DOHH2 (cell line): Measurements from ENCODE around the gene MLLT3.

ENCODE experiments used
- H3F3A ChIP-seq: fragments of 200-600 bp; sonication (generic), shearing (Covaris generic); 2 replicates; pipeline ENCODE4 v1.6.0; 2016; ENCODE audit warnings: antibody characterized with exemption, mild to moderate bottlenecking; ENCODE audit not compliant: control insufficient read depth, insufficient read depth
- H3K27ac ChIP-seq: fragments of 200-600 bp; sonication (generic); 2 replicates; pipeline ENCODE4 v1.5.1; 2014; ENCODE audit warnings: low read depth, mild to moderate bottlenecking, low read length, moderate library complexity
- H3K27me3 ChIP-seq: fragments of 200-600 bp; sonication (generic); 2 replicates; pipeline ENCODE4 v1.6.1; 2014; ENCODE audit warnings: mild to moderate bottlenecking, low read length, mixed read lengths; ENCODE audit not compliant: control insufficient read depth
- H3K36me3 ChIP-seq: fragments of 200-600 bp; sonication (generic); 2 replicates; pipeline ENCODE4 v1.6.1; 2014; ENCODE audit warnings: mild to moderate bottlenecking, low read length, moderate library complexity, mixed read lengths; ENCODE audit not compliant: control insufficient read depth
- H3K4me1 ChIP-seq: fragments of 200-600 bp; sonication (generic); 2 replicates; pipeline ENCODE4 v1.6.1; 2014; ENCODE audit warnings: mild to moderate bottlenecking, low read length, mixed read lengths; ENCODE audit not compliant: control insufficient read depth
- H3K4me2 ChIP-seq: fragments of 200-600 bp; sonication (generic); 2 replicates; pipeline ENCODE4 v1.6.0; 2014; ENCODE audit warnings: mild to moderate bottlenecking, low read length, moderate library complexity
- H3K4me3 ChIP-seq: fragments of 200-600 bp; sonication (generic); 2 replicates; pipeline ENCODE4 v1.5.1; 2014; ENCODE audit warnings: mild to moderate bottlenecking, low read length, mixed read lengths
- H3K79me2 ChIP-seq: fragments of 200-600 bp; sonication (generic); 2 replicates; pipeline ENCODE4 v1.6.1; 2014; ENCODE audit warnings: mild to moderate bottlenecking, low read length, mixed read lengths; ENCODE audit not compliant: control insufficient read depth
- H3K9me2 ChIP-seq: fragments of 200-600 bp; sonication (generic); replicated peaks from 2 replicates; pipeline ENCODE4 v1.6.1; 2014; ENCODE audit warnings: mild to moderate bottlenecking, low read length, mixed read lengths; ENCODE audit not compliant: control insufficient read depth
- H3K9me3 ChIP-seq: fragments of 200-600 bp; sonication (generic); 2 replicates; pipeline ENCODE4 v1.6.1; 2014; ENCODE audit warnings: antibody characterized with exemption, low read length, mixed read lengths; ENCODE audit not compliant: control insufficient read depth, insufficient read depth
- H4K20me1 ChIP-seq: fragments of 200-600 bp; sonication (generic); 2 replicates; pipeline ENCODE4 v1.6.0; 2014; ENCODE audit warnings: low read depth, mild to moderate bottlenecking, antibody characterized with exemption, low read length, moderate library complexity; ENCODE audit not compliant: control insufficient read depth, insufficient read depth
- EZH2phosphoT487 ChIP-seq: fragments of 200-600 bp; sonication (generic); IDR thresholded peaks from 2 replicates; pipeline ENCODE4 v1.6.1; 2017; ENCODE audit warnings: borderline replicate concordance, mild to moderate bottlenecking, antibody characterized with exemption, low read length, moderate library complexity, mixed read lengths
- TF ChIP-seq, protein P1 (sequence below): fragments of 200-600 bp; sonication (generic); IDR thresholded peaks from one replicate; pipeline ENCODE4 v1.5.1; 2014; ENCODE audit warnings: antibody characterized with exemption, mild to moderate bottlenecking, low read depth, low read length; ENCODE audit not compliant: poor library complexity, severe bottlenecking

The MLLT3 gene

DNA sequence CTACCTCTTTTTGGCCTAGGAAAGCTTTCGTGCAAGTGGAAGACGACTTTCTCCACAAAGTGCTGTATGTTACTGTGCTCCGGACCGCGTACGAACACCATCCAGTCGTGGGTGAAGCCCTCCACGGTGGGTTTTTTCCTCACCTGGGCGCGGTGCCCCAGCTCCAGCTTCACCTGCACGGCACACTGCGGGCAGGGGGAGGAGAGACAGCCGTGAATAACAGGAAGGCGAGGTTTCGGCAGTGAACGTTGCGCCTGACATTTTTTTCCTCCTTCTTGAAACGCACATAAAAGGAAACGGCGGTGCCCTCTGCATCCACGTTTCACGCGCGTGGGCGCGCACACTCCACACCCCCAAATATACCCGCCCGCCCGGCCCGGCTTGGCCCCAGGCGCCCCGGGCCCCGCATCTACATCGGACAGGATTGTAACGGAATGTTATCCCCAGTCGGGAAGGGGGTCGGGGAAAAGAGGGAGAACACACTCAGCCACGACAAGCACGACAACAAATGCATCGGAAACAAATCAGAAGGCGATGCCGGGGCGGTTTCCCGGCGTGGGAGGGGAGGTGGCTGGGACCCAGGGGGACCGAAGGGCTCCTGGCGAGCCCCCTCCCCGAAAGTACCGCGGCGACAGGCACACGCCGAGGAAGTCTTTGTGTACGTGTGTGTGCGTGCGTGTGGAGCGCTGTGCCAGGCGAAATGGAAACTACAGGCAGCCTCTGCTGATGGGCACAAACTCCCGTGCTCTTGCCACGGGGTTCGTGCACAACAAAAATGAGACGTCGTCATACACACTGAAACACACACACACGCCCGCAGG lies 1.4 kb downstream of the MLLT3 start:
- Histone ChIP-seq H3K36me3 (no peaks in the 10 kb centered on the region), H3K9me3 (no peaks in the 10 kb centered on the region), H3F3A (peaks cover 12% of the 10 kb centered on the region), H3K27me3 (peaks cover 24% of the 10 kb centered on the region), H3K79me2 (peaks cover 17% of the 10 kb centered on the region), H3K4me2 (peak overlapping the region; percentile 96), H3K4me1 (peaks cover 49% of the 10 kb centered on the region), H3K9me2 (no peaks in the 10 kb centered on the region), H3K4me3 (peak overlapping the region; percentile 85), H4K20me1 (no peaks in the 10 kb centered on the region), H3K27ac (no peak overlapping the region)
- TF ChIP-seq, protein P1, sequence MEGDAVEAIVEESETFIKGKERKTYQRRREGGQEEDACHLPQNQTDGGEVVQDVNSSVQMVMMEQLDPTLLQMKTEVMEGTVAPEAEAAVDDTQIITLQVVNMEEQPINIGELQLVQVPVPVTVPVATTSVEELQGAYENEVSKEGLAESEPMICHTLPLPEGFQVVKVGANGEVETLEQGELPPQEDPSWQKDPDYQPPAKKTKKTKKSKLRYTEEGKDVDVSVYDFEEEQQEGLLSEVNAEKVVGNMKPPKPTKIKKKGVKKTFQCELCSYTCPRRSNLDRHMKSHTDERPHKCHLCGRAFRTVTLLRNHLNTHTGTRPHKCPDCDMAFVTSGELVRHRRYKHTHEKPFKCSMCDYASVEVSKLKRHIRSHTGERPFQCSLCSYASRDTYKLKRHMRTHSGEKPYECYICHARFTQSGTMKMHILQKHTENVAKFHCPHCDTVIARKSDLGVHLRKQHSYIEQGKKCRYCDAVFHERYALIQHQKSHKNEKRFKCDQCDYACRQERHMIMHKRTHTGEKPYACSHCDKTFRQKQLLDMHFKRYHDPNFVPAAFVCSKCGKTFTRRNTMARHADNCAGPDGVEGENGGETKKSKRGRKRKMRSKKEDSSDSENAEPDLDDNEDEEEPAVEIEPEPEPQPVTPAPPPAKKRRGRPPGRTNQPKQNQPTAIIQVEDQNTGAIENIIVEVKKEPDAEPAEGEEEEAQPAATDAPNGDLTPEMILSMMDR = peak; percentile 11
- peak; percentile 6; the same call in 1 of the 2 replicates for TF ChIP-seq EZH2phosphoT487

DNA sequence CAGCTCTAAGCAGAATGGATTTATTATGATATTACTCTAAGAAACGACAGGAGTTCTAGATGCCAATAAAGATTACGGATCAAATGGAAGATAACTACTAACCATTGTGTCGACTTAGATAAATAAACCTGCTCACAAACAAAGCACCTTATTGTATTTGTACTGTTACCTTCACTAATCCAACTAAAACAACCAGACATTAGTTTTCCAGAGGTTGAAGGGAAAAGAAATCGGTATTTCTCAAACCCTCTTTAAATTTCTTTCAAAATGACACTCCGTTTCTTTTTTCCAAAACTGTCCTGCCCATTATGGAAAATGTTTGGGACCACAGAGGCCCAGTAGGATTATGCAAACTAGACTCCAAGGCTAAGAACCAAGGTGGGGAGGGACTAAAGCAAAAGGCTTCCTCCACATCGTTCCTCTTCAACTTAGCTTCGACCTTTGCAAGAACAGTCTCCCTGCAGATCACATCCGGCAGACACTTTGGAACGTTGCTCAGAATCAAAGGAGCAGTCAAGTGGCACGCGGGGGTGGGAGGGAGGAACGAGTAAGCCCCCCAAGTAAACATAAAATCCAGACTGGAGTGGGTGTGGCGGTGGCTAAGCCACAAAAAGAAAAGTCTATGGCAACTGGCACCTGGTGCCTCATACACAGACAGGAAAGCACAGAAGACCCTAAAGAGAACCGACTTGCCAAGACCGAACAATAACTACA lies 2.7 kb downstream of the MLLT3 start:
- H3K9me2 ChIP-seq = no peaks in the 10 kb centered on the region
- H3K36me3 ChIP-seq = no peaks in the 10 kb centered on the region
- no peaks in the 10 kb centered on the region for H3K9me3 ChIP-seq
- H3K4me2 ChIP-seq = peak overlapping the region; percentile 96; the same call in 1 of the 2 replicates
- no peaks in the 10 kb centered on the region for H4K20me1 ChIP-seq
- no peak overlapping the region for H3K27ac ChIP-seq
- peaks cover 24% of the 10 kb centered on the region for H3K27me3 ChIP-seq
- peaks cover 17% of the 10 kb centered on the region for H3K79me2 ChIP-seq
- TF ChIP-seq, protein P1 = no peak
- TF ChIP-seq EZH2phosphoT487 = no peak
- H3F3A ChIP-seq = peaks cover 12% of the 10 kb centered on the region
- peak overlapping the region; percentile 85 for H3K4me3 ChIP-seq
- peaks cover 43% of the 10 kb centered on the region for H3K4me1 ChIP-seq

DNA sequence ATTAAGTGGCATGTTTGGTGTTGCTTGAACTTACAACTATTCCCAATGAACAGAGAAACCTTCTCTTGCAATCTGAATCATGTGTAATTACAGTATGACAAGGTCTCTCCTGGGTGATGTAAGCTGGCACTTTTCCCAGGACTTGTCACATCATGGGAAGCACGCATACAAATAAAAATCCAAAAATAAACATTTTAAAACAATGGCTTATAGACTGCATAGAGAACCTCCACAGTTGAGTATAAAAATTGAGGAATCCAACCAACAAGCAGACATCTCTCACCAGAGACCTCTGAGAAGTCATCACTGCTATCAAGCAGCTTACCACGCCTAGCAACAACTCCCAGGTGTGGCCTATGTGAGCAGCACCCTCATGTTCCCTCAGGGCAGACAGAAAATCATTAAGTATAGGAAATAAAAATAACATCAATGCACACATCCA lies 3.9 kb downstream of the MLLT3 start:
- H3F3A ChIP-seq = peaks cover 5% of the 10 kb centered on the region
- no peak overlapping the region for H3K27ac ChIP-seq
- H3K4me1 ChIP-seq = peaks cover 32% of the 10 kb centered on the region

More for the DNA sequence above, 3.9 kb downstream of the MLLT3 start:
- Histone ChIP-seq H3K9me3 (no peaks in the 10 kb centered on the region), H3K36me3 (no peaks in the 10 kb centered on the region), H3K4me3 (no peak overlapping the region), H4K20me1 (no peaks in the 10 kb centered on the region), H3K27me3 (peaks cover 17% of the 10 kb centered on the region), H3K9me2 (no peaks in the 10 kb centered on the region), H3K79me2 (peaks cover 17% of the 10 kb centered on the region), H3K4me2 (no peak overlapping the region)
- TF ChIP-seq EZH2phosphoT487 = no peak
- TF ChIP-seq, protein P1 = no peak
